HEK293 (cell line): ENCODE measurements around the gene TMEM238L.

Source experiments
- OSR2 ChIP-seq: fragments of 450-650 bp; formaldehyde crosslinking; IDR thresholded peaks from 2 replicates; pipeline ENCODE4 v1.5.1; 2016; ENCODE audit warnings: missing biosample characterization, missing genetic modification characterization
- ZNF19 ChIP-seq: fragments of 450-650 bp; formaldehyde crosslinking; IDR thresholded peaks from 2 replicates; pipeline ENCODE4; 2016; ENCODE audit warnings: missing biosample characterization, missing genetic modification characterization, low read depth
- ZNF274 ChIP-seq, 2 experiments: fragments of 200-500 bp in 1 of 2; fragments of 450-650 bp in 1 of 2; sonication (Bioruptor generic) in 1 of 2; formaldehyde crosslinking in 1 of 2; IDR thresholded peaks; 2 replicates each; pipeline versions ENCODE4 v1.5.1 to v1.6.1; 2014 to 2016; ENCODE audit warnings: borderline replicate concordance in 1 of 2, inconsistent platforms in 1 of 2, low read length in 1 of 2, missing biosample characterization in 1 of 2, missing genetic modification characterization in 1 of 2
- ZNF670 ChIP-seq: fragments of 450-650 bp; formaldehyde crosslinking; IDR thresholded peaks from 2 replicates; pipeline ENCODE4 v1.5.1; 2016; ENCODE audit warnings: missing biosample characterization, missing genetic modification characterization, low read depth
- ZNF768 ChIP-seq: fragments of 450-650 bp; formaldehyde crosslinking; IDR thresholded peaks from 2 replicates; pipeline ENCODE4 v1.5.1; 2018; ENCODE audit warnings: missing biosample characterization, mild to moderate bottlenecking, missing genetic modification characterization
- TF ChIP-seq, protein P1 (sequence below): fragments of 450-650 bp; formaldehyde crosslinking; IDR thresholded peaks from 2 replicates; pipeline ENCODE4 v1.5.1; 2016; ENCODE audit warnings: missing biosample characterization, missing genetic modification characterization
- TF ChIP-seq, protein P2 (sequence below): fragments of 450-650 bp; formaldehyde crosslinking; IDR thresholded peaks from 2 replicates; pipeline ENCODE4 v1.5.1; 2016; ENCODE audit warnings: missing biosample characterization, missing genetic modification characterization
- TF ChIP-seq, protein P3 (sequence below): fragments of 450-650 bp; formaldehyde crosslinking; IDR thresholded peaks from 2 replicates; pipeline ENCODE4; 2016; ENCODE audit warnings: missing biosample characterization, missing genetic modification characterization

DNA sequence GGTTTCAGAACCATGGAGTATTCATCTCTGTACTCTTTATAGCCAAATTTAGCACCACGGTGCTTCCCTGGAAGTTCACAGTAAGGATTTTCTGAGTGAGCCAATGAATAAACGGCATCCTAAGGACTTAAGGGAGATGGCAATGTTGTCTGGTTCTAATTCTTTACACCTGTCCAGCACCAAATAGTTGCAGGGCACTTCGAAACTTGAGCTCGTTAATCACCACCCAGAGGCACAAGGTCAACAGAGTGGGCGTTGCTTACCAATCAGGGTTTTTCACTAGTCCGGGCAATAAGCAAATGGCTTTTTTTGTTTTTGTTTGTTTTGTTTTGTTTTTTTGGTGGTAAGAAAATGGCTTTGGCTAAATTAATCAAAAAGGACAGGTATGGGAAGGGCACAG is 45.8 kb downstream of the TMEM238L start:
- no peak for TF ChIP-seq ZNF19 (tag by site-specific recombination)
- TF ChIP-seq, protein P1, sequence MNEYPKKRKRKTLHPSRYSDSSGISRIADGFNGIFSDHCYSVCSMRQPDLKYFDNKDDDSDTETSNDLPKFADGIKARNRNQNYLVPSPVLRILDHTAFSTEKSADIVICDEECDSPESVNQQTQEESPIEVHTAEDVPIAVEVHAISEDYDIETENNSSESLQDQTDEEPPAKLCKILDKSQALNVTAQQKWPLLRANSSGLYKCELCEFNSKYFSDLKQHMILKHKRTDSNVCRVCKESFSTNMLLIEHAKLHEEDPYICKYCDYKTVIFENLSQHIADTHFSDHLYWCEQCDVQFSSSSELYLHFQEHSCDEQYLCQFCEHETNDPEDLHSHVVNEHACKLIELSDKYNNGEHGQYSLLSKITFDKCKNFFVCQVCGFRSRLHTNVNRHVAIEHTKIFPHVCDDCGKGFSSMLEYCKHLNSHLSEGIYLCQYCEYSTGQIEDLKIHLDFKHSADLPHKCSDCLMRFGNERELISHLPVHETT: no peak
- TF ChIP-seq, protein P2, sequence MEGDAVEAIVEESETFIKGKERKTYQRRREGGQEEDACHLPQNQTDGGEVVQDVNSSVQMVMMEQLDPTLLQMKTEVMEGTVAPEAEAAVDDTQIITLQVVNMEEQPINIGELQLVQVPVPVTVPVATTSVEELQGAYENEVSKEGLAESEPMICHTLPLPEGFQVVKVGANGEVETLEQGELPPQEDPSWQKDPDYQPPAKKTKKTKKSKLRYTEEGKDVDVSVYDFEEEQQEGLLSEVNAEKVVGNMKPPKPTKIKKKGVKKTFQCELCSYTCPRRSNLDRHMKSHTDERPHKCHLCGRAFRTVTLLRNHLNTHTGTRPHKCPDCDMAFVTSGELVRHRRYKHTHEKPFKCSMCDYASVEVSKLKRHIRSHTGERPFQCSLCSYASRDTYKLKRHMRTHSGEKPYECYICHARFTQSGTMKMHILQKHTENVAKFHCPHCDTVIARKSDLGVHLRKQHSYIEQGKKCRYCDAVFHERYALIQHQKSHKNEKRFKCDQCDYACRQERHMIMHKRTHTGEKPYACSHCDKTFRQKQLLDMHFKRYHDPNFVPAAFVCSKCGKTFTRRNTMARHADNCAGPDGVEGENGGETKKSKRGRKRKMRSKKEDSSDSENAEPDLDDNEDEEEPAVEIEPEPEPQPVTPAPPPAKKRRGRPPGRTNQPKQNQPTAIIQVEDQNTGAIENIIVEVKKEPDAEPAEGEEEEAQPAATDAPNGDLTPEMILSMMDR (tag by site-specific recombination): no peak
- no peak for TF ChIP-seq OSR2 (tag by site-specific recombination)
- no peak for TF ChIP-seq ZNF274 (IDR thresholded peaks at IDR 0.05; ENCODE audit: low read length)
- TF ChIP-seq ZNF274 (tag by site-specific recombination; IDR thresholded peaks at IDR 0.05; ENCODE audit: borderline replicate concordance): no peak
- TF ChIP-seq ZNF670 (tag by site-specific recombination): no peak
- TF ChIP-seq, protein P3, sequence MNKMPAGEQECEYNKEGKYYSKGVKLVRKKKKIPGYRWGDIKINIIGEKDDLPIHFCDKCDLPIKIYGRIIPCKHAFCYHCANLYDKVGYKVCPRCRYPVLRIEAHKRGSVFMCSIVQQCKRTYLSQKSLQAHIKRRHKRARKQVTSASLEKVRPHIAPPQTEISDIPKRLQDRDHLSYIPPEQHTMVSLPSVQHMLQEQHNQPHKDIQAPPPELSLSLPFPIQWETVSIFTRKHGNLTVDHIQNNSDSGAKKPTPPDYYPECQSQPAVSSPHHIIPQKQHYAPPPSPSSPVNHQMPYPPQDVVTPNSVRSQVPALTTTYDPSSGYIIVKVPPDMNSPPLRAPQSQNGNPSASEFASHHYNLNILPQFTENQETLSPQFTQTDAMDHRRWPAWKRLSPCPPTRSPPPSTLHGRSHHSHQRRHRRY (tag by site-specific recombination): no peak
- no peak for TF ChIP-seq ZNF768 (tag by site-specific recombination)
